ENCODE results near the gene RPS6KC1.

The RPS6KC1 gene

GRCh38 chr1:213066363-213066762, 15.3 kb downstream of the RPS6KC1 start:
- no peak for TF ChIP-seq CTCF (conservative IDR thresholded peaks at IDR 0.05; ENCODE audit: low read length)
- no peak for DNase-seq (ENCODE audit: low read depth)
- H3K4me3 ChIP-seq (ENCODE audit: low read length): no peak overlapping the region

GRCh38 chr1:213067352-213067751, 16.3 kb downstream of the RPS6KC1 start:
- TF ChIP-seq CTCF (conservative IDR thresholded peaks at IDR 0.05; ENCODE audit: low read length): no peak
- DNase-seq (ENCODE audit: low read depth): no peak
- no peak overlapping the region for H3K4me3 ChIP-seq (ENCODE audit: low read length)

GRCh38 chr1:213070406-213070805, 19.4 kb downstream of the RPS6KC1 start:
- DNase-seq (ENCODE audit: low read depth): peak; percentile 69
- H3K4me3 ChIP-seq (ENCODE audit: low read length): no peak overlapping the region
- TF ChIP-seq CTCF (conservative IDR thresholded peaks at IDR 0.05; ENCODE audit: low read length): no peak

- DNase-seq (ENCODE audit: low read depth): no peak
- H3K4me3 ChIP-seq (ENCODE audit: low read length): no peak overlapping the region
- no peak for TF ChIP-seq CTCF (conservative IDR thresholded peaks at IDR 0.05; ENCODE audit: low read length)
These were observed 24.7 kb downstream of the RPS6KC1 start for GRCh38 chr1:213075725-213076124.

- no peak for TF ChIP-seq CTCF (conservative IDR thresholded peaks at IDR 0.05; ENCODE audit: low read length)
- no peak overlapping the region for H3K4me3 ChIP-seq (ENCODE audit: low read length)
- DNase-seq (ENCODE audit: low read depth): no peak
These were observed 31.5 kb downstream of the RPS6KC1 start for GRCh38 chr1:213082420-213083111.

- DNase-seq (ENCODE audit: low read depth): no peak
- H3K4me3 ChIP-seq (ENCODE audit: low read length): no peak overlapping the region
- TF ChIP-seq CTCF (conservative IDR thresholded peaks at IDR 0.05; ENCODE audit: low read length): no peak
These were observed 32.0 kb downstream of the RPS6KC1 start for GRCh38 chr1:213083112-213083445.

GRCh38 chr1:213087911-213088310, 36.9 kb downstream of the RPS6KC1 start:
- DNase-seq (ENCODE audit: low read depth): no peak
- no peak for TF ChIP-seq CTCF (conservative IDR thresholded peaks at IDR 0.05; ENCODE audit: low read length)
- no peak overlapping the region for H3K4me3 ChIP-seq (ENCODE audit: low read length)

Measured in AG10803 (cell line).